Measurements from ENCODE around the gene CCL7.

CCL7 gene

GRCh38 chr17:34234616-34235015 is 35.4 kb upstream of the CCL7 start:
- no peak for TF ChIP-seq CTCF (IDR thresholded peaks at IDR 0.05; ENCODE audit: unreplicated experiment in 3 of 3)
- no peaks in the 10 kb centered on the region for H3K36me3 Mint-ChIP-seq (ENCODE audit: low read depth)
- peaks cover 58% of the 10 kb centered on the region for H3K4me1 Mint-ChIP-seq
- H3K27me3 Mint-ChIP-seq (ENCODE audit: low read depth) = peaks cover 5% of the 10 kb centered on the region
- peaks cover 6% of the 10 kb centered on the region for H3K9me3 Mint-ChIP-seq
- H3K4me3 Mint-ChIP-seq = no peak overlapping the region
- peak overlapping the region in 1 of 3 experiments; percentile 90 for H3K27ac Mint-ChIP-seq

- H3K36me3 Mint-ChIP-seq (ENCODE audit: low read depth) = no peaks in the 10 kb centered on the region
- H3K4me3 Mint-ChIP-seq = no peak overlapping the region
- peak overlapping the region in 2 of 3 experiments; percentile 86 to 90 for H3K27ac Mint-ChIP-seq
- H3K4me1 Mint-ChIP-seq = peaks cover 66% of the 10 kb centered on the region
- peaks cover 4% of the 10 kb centered on the region for H3K27me3 Mint-ChIP-seq (ENCODE audit: low read depth)
- TF ChIP-seq CTCF (IDR thresholded peaks at IDR 0.05; ENCODE audit: unreplicated experiment in 3 of 3) = no peak
- H3K9me3 Mint-ChIP-seq = peaks cover 4% of the 10 kb centered on the region
Observed at GRCh38 chr17:34235389-34236028, 34.5 kb upstream of the CCL7 start.

- Mint-ChIP-seq H3K27ac (peak overlapping the region in 1 of 3 experiments; percentile 90), H3K9me3 (no peaks in the 10 kb centered on the region), H3K4me1 (peaks cover 73% of the 10 kb centered on the region), H3K27me3 (ENCODE audit: low read depth) (no peaks in the 10 kb centered on the region), H3K4me3 (no peak overlapping the region), H3K36me3 (ENCODE audit: low read depth) (no peaks in the 10 kb centered on the region)
- no peak for TF ChIP-seq CTCF (IDR thresholded peaks at IDR 0.05; ENCODE audit: unreplicated experiment in 3 of 3)
Observed at GRCh38 chr17:34236281-34236892, 33.6 kb upstream of the CCL7 start.

GRCh38 chr17:34237458-34237857 is 32.6 kb upstream of the CCL7 start:
- no peak for TF ChIP-seq CTCF (IDR thresholded peaks at IDR 0.05; ENCODE audit: unreplicated experiment in 3 of 3)
- Mint-ChIP-seq H3K4me3 (no peak overlapping the region), H3K27ac (peak overlapping the region in 2 of 3 experiments; percentile 39 to 71), H3K4me1 (peaks cover 80% of the 10 kb centered on the region), H3K36me3 (ENCODE audit: low read depth) (no peaks in the 10 kb centered on the region), H3K9me3 (no peaks in the 10 kb centered on the region), H3K27me3 (ENCODE audit: low read depth) (no peaks in the 10 kb centered on the region)

DNA sequence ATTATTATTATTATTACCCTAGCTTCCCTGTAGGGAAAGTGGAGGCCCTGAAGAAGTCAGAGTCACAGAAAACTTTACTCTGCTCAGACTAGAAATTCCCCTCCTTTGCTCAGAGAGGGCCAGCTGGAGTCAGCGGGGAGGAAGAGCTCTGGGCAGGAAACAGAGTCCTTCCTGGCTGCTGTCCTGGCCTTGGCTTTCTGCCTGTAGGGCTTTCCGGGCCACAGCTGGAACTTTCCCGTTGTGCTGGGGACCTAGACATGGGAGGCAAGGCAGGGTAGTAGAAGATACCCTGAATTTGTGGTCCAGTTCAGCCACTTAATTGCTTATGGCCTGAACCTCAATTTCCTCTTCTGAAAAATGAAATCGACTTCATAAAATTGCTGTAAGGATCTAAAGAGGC is 29.0 kb upstream of the CCL7 start:
- peak overlapping the region in 2 of 3 experiments; percentile 53 to 61 for H3K27ac Mint-ChIP-seq
- no peaks in the 10 kb centered on the region for H3K9me3 Mint-ChIP-seq
- no peak for TF ChIP-seq CTCF (IDR thresholded peaks at IDR 0.05; ENCODE audit: unreplicated experiment in 3 of 3)
- H3K4me3 Mint-ChIP-seq = no peak overlapping the region
- no peaks in the 10 kb centered on the region for H3K36me3 Mint-ChIP-seq (ENCODE audit: low read depth)
- H3K4me1 Mint-ChIP-seq = peaks cover 53% of the 10 kb centered on the region
- H3K27me3 Mint-ChIP-seq (ENCODE audit: low read depth) = no peaks in the 10 kb centered on the region
